HG03025 (cell line): ENCODE measurements around the gene CLDN1.
"Not testable (repeated sequence)": the region's sequence is repeated elsewhere in the genome, so short reads cannot be mapped to it uniquely, and the experiment has no call there.

Experiments used
- ATAC-seq: cut with Tn5 transposase; IDR thresholded peaks from one replicate; pipeline ENCODE4 v1.9.1; 2021; ENCODE audit warnings: mild to moderate bottlenecking, moderate library complexity; ENCODE audit not compliant: unreplicated experiment, low FRiP score

Gene CLDN1

DNA sequence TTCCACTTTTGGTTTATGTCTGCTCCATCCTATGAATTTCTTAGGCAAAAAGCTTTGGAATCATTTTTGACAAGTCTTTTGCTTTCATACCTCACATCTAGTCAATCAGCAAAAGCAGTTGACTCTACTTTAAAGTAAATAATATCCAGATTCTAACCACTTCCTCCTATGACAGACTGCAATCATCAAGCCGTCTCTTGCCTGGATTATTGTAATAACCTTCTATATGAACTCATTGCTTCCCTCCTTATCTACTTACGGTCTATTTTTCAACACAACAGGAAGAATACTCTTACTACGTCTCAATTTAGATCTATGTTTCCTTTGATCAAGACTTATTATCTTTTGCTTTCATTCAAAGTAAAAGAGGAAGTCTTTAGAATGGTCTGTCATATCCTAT lies 20.7 kb downstream of the CLDN1 start:
- ATAC-seq = no peak

DNA sequence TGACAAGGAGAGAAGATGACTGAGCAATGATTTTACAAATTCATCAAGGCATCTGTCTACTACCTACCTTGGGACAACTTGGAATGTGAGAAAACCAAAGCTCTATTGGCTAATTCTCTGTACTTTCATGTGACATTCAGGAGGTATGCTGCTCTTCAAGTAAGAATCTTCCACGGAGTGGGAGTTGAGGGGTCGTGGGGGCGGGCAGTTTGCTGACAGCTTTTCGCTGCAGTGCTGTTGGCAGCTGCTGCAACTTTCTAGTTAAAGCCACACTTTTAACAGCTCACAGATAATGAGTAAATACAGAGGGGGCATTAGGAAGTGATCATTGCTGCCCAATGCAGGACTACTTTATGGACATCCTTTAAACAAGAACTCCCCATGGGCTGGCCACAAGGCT lies 22.3 kb downstream of the CLDN1 start:
- ATAC-seq = no peak

DNA sequence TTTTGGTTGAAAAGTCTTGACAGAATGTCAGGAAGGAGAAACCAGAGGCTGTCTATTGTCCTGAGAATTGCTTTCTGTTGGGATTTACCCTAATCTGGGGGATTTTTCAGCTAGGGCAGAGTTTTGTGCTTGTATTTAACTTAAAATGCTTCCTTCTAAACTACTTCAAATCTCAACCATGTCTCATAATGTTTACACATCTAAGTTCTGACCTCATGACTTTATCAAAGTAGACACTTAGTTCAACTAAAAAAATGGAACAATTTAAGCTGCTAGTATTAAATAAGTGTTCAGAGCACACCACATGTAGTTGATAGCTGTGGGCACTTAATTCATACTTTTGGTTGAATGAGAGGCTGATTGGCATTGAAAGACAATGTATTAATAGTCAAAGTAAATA lies 28.2 kb downstream of the CLDN1 start:
- no peak for ATAC-seq

DNA sequence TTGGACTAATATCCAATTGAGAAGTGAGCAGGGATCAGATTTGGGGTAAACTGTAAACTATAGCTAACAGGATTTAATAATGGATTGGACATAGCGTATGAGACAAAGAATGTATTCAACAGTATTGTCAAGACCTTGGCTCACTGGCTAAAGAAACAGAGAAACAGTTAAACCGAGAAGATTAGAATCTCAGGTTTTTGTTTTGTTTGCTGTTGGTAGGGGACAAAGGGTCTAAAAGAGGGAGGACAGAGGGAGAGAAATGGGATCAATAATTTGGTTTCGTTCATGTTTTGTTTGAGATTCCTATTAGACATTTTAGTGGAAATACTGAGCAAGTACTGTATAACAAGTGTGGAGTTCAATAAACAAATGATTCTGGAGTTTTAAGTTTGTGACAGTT lies 28.6 kb downstream of the CLDN1 start:
- no peak for ATAC-seq

DNA sequence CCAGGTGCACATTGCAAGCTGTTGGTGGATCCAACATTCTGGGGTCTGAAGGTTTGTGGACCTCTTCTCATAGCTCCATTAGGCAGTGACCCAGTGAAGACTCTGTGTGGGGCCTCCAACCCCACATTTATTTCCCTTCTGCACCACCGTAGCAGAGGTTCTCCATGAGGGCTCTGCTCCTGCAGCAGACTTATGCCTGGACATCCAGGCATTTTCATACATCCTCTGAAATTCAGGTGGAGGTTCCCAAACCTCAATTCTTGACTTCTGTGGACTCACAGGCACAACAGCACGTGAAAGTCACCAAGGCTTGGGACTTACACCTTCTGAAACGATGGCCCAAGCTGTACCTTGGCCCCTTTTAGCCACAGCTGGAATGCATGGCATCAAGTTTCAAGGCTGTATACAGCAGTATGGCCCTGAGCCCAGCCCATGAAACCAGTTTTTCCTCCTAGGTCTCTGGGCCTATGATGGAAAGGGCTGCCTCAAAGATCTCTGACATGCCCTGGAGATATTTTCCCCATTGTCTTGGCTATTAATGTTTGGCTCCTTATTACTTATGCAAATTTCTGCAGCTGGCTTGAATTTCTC lies 30.2 kb downstream of the CLDN1 start:
- ATAC-seq = no peak

DNA sequence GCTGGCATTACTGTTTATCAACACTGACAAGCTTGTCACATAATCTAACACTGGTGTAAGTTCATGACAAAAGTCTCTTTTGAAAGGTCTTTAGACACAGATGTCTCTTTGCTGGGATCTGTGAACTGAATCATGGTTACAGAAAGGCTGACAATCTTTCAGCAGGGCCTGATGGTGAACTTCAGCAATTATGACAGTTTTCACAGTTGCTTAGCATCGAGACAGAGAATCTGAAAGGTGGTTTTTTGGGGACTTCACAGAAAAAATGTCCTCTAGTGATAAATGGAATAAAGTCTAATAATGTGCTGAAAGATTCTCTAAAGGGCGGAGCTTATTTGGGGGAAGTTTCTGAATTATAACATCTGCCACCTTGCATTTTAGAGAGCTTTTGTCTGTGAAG lies 32.3 kb downstream of the CLDN1 start:
- no peak for ATAC-seq

DNA sequence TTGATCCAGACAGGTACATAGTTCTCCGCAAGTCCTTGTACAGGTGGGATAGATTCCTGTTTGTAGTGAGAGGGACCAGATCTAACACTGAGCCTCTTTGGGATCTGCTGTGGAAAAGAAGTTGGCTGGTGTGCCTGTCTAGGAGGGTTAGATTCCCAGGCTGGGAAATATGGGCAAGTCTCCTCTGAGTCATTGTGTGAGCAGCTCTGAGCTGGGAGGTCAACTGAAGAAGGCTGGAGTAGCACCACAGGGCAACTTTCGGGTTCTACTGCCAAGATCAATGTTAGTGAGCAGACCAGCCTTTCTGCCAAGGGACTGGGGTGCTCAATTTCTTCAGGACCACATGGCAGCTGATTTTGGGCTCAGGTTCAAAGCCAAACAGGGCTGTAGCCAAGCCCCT lies 33.4 kb downstream of the CLDN1 start:
- ATAC-seq = no peak

DNA sequence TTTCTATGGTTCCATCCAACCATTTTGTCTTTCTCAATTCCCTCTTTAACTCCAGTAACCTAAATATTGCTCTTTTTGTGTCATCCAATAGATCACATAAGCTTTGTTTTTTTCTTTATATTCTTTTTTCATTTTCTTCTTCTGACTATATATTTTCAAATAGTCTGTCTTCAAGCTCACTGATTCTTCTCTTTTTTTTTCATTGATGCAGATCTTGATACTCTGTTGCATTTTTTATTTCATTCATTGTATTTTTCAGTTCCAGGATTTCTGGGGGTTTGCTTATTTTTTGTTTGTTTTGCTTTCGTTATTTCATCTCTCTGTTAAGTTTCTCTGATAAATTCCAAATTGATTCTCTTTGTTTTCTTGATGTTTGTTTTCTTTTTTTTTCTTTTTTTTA lies 36.2 kb downstream of the CLDN1 start:
- no peak for ATAC-seq

DNA sequence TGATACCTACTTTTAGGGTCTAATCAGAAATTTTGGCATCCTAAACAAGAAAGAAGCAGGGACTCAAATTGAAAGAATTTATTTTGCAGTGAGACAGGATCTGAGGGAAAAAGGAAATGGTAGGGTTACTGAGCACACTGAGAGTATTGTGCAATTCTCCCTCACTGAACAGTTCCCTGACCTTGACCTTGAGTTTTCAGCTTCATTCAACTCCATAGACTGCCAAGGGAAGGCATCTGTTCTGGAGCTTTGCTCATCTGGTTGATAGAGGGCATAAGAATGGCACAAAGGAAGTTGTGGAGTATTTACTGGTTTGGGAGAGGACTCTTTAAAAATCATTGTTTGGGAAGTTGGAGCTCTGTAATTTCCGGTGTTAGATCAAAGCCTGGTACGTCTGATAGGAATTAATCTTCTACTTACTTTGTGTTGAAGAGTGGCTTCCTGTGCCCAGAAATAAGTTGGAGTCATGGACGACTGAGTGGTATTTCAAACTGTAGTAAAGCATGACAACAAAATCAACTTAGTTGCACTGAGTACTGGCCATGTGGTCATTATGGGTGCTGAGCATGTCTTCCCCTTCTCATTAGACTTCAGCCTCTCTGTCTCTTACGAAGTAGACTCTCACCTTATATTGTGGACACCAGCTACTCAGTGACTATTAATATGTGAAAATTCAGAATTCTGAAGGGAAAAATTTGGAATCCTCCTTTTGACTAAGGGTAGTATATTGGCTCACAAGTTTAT lies 40.8 kb downstream of the CLDN1 start:
- ATAC-seq = no peak

DNA sequence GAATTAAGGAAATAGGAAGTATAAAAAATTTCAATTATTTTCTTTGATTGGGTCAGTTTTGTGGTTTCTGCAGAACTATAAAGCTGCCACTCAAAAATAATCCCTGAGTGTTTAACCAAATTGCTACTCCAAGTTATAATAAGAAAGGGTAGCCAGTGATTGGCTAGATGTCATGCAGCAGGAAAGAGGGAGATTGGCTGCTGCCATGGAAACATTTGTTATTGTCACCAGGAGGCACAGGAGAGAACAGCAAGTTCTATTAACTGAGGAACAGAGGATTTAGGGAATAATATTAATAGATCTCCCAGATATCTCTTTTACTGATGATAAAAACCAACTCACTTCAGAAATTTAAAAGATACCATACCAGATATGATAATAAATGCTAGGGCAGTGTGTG lies 42.6 kb downstream of the CLDN1 start:
- ATAC-seq = no peak

DNA sequence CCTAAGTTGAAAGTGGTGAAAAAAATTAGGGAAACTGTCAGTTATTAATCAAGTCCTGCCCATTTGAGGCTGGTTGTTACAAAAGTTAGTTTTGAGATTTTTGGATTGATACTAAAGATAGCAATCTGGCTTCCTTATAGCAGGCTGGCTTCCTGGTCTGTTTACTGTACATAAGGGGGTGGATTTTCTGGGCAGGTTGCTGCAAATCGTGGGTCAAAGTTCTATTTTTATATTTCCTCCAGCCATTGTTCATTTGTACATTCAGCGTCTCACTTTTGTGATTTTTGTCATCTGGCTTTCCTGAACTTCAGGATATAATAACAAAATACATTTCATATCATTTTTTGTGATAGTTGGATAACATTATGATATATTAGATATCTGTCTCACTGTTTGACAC lies 49.5 kb downstream of the CLDN1 start:
- no peak for ATAC-seq

DNA sequence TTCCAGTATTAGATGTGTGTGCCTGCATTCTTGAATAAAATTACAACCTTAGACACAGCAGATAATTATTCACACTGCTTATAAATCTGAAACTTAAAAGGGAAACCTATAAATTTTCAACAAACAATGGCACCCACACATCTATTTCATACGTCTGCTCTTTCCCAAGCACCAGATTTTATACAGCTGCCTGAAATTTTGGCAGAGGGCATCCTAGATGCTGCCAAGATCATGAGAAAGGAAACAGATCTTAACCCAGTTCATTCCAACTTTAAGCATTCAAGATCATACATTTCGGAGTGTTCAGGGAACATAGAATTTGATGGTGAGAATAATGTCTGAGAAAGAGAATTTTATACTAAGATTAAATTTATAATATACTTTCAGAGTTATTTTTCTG lies 53.1 kb downstream of the CLDN1 start:
- no peak for ATAC-seq

DNA sequence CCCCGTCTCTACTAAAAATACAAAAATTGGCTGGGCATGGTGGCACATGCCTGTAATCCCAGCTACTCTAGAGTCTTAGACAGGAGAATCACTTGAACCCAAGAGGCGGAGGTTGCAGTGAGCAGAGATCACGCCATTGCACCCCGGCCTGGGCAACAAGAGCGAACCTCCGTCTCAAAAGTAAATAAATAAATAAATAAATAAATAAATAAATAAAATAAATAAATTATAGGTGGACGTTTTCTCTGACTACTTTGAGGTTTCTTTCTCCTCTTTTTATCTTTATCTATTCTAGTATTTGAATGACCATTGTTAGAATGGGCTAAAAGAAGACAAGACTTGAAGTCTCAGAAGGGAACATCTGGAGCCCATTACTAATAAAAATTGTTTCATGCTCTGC lies 54.8 kb downstream of the CLDN1 start:
- ATAC-seq = not testable (repeated sequence)

DNA sequence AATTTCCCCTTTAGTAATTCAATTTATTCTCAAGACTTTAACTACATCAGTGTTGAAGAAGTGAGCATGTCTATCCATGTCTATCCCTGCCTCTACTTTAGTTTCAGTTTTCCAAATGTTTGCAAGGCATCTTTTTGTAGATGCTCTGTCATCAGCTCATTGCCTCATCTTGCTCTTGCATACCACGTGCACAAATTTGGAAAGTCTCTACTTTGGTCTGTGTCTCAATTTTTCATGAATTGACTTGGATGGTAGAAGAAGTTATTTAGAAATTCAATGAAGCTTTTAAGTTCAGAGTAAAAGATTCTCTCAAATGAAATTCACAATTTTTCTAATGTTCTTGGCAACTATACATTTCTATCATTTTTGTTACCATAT lies 55.3 kb downstream of the CLDN1 start:
- ATAC-seq = no peak

DNA sequence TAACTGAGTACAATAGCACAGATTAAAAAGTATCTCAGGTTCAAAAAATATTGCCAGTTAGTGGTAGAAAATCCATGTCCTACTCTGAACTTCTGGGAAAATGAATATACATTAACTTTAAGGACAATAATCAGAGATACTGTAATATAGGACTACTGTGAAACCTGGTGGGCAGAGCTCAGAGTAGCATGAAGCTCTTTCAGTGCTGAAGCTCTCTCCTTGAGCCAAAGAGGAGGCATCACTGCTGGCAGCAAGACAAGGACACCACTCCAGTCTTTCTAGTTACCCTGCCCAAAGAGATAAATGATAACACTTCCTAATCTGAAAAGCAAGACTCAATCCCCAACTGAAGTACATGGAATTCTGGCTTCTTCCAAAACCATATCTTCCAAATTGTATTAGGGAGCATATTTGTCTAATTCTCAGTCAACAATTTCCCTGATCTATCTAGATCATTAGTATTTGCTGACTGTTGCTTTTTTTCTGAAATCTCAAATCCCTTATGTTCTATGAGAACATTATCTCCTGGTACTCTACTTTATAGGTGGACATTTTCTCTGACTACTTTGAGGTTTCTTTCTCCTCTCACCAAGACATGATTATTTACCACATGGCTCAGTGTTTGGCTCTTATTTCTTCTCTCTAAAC lies 55.9 kb downstream of the CLDN1 start:
- no peak for ATAC-seq

DNA sequence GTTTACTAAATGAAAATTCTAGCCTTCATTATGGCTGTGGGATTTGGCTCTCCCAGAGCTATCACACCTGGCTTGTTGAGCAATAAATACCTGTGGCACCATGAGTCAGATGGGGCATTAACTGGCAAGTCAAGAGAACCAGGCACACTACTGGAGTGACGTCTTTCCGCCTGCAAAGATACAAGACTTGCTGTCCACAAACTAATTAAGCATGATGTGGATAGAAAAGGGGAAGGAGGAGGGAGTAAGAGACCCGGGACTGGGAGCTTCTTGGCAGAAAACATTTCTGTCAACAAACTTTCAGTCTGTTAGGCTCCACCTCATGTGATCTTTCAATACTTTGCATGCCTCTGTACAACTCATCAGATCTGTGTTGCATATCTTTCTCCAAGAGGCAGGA lies 56.5 kb downstream of the CLDN1 start:
- ATAC-seq = no peak

DNA sequence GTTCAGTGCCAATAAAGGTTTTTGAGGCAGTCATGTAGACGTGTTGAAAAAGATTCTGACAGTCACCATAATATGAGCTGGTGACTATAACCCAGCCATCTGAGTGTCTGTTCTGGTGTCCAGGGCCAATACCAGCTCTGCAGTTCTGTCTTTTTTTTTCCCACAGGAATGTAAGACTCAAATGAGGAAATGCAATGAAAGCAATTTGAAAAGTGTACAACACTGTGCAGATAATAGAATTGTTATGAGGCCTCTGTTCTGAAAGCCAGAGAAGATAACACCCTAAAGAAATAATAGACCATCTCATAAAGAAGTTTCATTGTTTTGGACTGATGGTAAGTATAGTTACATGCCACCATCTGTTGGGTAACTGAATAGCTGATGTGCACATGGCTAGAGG lies 57.1 kb downstream of the CLDN1 start:
- ATAC-seq = no peak

DNA sequence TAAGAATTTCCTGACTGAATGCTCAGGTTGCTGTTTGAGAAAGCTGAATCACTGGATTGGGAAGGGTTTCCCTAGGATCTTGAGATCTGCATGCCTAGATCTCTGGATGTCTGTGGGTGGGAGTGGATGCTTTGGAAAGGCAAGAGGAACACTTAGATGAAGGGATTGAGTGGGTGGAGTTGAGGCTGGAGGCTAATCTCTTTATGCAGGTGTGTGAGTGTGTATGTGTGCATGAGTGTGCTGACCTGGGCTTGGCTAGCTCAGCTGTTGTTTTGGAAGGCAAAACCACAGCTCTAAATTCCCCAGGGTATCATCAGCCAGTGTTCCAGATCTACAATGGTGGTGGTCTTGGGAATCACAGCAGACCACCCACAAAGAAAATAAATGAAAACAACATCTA lies 60.5 kb downstream of the CLDN1 start:
- ATAC-seq = no peak

DNA sequence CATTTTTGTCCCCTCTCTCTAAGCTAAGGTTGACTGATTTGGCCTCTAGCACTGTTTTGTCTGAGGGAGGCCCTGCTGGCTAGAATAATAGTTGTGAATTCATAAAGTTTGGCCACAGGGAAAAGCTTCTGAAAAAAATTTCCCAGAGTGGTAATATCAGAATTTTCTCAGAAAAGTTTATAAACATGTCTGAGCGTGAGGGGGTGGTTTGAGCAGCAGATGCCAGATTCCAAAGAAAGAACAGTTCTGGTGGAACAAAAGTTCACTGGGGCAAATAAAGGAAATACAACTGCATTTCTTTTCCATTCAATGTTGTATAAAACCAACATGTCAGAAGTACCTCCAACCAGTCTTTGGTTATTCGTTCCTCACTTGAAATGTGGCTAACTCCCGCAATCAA lies 61.2 kb downstream of the CLDN1 start:
- no peak for ATAC-seq

DNA sequence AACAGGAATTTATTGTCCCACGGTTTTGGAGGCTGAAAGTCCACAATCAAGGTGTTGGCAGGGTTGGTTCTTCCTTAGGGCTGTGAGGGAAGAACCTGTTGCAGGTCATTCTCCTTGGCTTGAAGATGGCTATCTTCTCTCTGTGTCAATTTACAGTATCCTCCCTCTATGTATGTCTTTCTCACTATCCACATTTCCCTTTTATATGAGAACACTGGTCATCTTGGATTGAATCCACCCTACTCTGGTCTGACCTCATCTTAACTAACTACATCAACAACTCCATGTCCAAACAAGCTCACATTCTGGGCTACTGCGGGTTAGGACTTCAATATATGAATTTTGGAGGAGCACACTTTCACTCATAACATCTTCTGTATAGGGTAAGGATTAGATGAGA lies 61.9 kb downstream of the CLDN1 start:
- ATAC-seq = no peak

DNA sequence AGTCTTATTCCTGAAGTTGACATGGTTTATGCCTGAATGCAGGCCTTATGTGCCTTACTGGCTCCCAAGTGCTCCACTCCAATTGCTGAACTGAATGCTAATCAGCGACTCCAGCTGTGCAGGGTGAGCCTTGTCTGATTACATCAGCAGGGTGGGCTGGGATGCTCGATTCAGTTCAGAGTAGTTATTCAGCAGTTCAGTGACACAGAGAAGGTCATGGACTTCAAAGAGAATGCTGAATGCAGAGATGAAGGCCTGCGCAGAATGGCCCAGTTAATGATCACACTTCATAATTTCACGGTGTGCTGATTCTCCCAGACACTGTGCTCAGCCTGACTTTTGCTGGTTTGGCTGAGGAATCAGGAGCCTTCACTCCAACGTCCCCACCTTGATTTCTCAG lies 63.6 kb downstream of the CLDN1 start:
- ATAC-seq = no peak
